GM18505 (cell line): ENCODE results near the gene KLF12.

Source experiments
- ATAC-seq: cut with Tn5 transposase; IDR thresholded peaks from one replicate; pipeline ENCODE4 v1.9.1; 2021; ENCODE audit not compliant: unreplicated experiment
- POLR2A ChIP-seq: IDR thresholded peaks from 4 replicates; pipeline ENCODE4 v1.6.1; 2011; ENCODE audit warnings: borderline replicate concordance; ENCODE audit not compliant: insufficient read depth, insufficient read length; ENCODE audit errors: extremely low read depth

KLF12 gene

DNA sequence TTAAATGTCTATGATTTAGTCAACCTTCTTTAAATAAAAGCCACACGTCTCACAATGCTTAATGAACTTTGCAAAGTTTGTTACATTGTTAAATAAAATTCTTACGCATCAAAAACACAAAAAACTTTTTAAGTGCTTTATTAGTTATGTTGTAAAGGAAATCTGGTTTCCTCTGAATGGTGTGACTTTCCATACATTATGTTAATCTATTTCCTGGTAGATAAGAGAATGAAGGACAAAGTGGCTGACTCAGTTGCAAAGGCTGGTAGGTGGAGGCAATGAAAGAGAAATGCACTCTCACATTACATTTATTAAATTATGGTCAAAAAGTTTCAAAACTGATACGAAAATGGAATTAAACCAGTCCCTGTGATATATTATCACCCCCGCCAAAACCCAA is 15.9 kb downstream of the KLF12 start:
- ATAC-seq, result no peak
- TF ChIP-seq POLR2A, result no peak

DNA sequence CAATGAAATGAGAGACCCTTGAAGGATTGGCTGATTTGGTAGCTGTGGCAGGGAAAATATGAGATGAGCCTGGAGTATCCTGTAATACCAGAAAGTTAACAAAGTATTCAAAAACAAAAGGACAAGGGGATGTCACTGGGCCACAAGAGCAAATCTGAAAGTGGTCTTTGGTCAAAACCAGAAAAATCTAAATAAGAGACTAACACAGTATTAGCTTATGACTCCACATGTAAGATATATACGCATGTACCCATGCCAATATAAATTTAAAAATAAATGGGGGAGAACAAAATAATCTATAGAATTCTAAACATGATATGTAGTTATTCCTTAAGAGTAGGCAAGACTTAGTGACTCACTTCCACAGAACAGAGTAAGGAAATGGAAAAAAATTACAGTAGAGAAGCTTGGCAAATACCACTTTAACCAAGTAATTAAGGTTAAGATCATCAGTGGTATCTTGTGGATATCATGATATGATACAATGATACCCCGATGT is 16.9 kb downstream of the KLF12 start:
- no peak for ATAC-seq

DNA sequence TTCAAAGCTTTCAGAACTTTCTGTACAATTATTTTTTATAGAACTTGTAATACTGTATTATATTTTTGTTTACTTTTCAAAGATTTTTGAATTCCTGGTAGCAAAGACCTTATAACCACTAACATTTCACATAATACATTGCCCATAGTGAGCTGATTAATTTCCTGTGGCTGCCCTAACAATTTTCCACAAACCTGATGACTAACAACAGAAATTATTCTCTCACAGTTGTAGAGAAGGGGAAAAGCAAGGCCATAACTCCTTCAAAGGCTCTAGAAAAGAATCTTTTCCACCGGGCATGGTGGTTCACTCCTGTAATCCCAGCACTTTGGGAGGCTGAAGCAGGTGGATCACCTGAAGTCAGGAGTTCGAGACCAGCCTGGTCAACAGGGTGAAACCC is 19.1 kb downstream of the KLF12 start:
- ATAC-seq, result no peak
- TF ChIP-seq POLR2A, result no peak

More for the DNA sequence above, 16.9 kb downstream of the KLF12 start:
- TF ChIP-seq POLR2A, result no peak

DNA sequence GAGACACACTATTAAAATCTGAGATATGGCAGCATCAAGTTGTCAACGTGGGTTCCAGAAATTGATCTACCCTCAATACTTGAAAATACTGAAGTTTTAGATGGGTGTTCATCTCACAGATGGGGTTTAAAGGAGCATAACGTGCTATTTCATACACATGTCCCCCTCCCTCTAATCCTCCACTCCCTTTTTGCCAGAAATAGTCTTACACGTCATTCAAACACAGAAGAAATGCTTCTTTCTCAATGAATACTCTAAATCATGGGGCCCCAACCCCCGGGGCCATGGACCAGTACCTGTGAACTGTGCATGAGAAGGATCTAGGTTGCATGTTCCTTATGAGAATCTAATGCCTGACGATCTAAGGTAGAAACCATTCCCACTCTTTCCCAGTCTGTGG is 19.6 kb downstream of the KLF12 start:
- no peak for ATAC-seq
- TF ChIP-seq POLR2A, result no peak

DNA sequence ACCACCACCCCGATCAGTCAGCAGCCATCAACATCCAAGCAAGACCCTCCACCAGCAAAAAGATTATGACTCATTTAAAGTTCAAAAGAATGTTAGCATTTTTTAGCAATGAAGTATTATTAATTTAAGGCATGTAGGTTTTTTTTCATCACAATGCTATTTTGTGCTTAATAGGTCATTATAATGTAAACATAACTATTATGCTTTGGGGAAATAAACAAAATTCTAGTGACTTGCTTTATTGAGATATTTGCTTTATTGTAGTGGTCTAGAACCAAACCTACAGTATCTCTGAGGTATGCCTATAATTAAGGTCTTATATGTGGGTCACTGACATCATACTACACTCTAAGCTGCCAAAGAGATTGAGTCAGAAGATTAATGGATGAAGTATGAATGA is 20.0 kb downstream of the KLF12 start:
- TF ChIP-seq POLR2A, result no peak
- no peak for ATAC-seq

DNA sequence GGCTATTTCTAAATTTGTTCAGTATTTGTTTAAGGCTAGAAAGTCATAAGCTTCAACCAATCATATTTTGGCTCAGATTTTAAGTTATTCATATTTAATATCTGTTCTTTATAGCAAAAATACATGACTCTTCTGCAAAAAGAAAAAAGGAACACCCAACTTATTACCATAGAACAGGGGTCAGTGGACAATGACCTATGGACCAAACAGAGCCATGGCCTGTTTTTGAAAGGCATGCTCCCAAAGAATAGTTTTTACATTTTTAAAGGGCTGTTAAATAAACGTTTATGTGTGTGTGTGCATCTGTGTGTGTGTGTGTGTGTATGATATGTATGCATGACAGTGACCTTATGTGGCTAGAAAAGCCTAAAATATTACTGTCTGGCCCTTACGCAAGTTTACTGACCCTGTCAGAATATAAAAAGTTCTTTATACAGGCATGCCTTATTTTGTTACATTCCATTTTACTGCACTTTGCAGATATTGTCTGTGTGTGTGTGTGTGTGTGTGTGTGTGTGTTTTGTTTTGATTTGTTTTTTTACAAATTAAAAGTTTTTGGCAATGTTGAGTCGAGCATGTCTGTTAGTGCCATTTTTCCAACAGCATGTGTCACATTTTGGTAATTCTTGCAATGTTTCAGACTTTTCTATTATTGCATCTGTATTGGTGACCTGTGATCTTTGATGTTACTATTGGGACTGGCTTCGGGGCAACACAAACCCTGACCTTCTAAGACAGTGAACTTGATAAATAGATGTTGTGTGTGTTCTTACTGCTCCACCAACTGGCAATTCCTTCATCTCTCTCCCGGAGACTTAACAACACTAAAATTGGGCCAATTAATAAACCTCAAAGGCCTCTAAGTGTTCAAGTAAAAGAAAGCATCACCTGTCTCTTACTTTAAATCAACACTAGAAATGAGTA is 22.0 kb downstream of the KLF12 start:
- no peak for ATAC-seq
- no peak for TF ChIP-seq POLR2A

DNA sequence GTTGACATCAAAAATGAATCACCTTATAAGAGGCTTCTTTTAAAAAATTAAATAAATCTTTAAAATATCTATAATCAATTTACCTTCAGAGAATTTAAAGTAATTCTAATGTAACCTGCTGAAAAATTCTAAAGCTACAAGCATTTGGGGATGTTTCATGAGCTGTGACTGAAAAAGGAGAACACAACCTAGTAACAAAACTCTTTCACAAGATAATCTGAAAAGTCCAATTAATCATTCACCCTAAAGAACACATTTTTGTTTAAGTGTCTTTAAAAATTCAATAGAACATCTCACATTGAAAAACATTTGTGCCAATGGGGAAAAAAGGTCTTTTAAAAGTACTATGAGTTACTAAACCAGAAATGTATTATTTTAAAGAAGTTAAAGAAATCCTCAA is 22.8 kb downstream of the KLF12 start:
- TF ChIP-seq POLR2A, result no peak
- ATAC-seq, result no peak

DNA sequence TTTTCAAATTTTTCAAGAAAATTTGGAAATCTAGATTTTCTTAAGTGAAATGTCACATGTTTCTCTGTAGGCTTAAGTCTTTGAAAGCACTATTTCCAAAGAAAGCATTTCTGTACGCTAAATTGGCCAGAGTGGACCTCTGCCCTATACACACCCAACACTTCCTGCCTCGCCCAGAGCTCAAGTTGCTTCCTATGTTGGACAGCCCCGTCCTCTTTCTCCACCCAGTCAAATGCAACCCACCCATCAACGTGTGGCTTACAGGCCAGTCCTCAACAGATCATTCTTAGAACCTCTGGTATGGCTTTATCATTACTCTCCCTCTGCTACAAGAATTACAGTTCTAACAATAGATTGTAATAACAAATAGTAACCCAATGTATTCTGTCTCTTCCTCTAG is 24.2 kb downstream of the KLF12 start:
- TF ChIP-seq POLR2A, result no peak
- no peak for ATAC-seq

DNA sequence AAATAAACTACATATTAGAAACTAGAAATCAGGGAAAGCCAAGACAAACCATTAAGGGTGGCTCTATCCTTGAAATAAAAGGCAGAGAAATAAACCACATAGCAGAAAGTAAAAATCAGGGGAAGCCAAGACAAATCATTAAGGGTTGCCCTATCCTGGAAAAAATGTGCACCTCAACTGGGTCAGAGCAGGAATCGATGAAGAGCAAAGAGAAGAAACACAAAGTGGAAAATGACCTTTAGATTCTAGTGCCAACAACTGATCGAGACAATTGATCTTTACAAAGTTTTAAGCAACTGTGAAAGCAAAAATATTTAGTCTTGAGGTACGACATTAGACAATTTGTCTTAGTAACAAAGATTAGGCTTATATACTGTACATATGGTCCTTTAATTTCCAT is 26.6 kb downstream of the KLF12 start:
- no peak for TF ChIP-seq POLR2A
- no peak for ATAC-seq

DNA sequence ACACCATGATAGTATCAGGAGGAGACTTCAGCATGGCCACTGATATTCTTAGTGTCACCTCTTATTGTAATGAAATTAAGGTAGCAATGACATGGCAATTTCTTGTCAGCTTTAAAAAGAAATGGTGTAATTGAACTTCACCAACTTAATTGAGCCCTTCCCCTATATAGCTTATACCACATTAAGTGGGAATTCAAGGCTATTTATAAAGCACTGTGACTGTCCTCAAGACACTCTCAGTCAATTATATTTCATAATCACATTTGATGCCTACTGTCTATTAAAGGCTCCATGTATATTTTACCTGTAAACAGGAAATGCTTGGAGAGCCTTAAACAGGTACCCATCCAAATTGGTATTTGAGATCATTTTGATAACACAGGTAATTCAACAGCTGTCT is 28.3 kb downstream of the KLF12 start:
- ATAC-seq, result no peak
- no peak for TF ChIP-seq POLR2A

DNA sequence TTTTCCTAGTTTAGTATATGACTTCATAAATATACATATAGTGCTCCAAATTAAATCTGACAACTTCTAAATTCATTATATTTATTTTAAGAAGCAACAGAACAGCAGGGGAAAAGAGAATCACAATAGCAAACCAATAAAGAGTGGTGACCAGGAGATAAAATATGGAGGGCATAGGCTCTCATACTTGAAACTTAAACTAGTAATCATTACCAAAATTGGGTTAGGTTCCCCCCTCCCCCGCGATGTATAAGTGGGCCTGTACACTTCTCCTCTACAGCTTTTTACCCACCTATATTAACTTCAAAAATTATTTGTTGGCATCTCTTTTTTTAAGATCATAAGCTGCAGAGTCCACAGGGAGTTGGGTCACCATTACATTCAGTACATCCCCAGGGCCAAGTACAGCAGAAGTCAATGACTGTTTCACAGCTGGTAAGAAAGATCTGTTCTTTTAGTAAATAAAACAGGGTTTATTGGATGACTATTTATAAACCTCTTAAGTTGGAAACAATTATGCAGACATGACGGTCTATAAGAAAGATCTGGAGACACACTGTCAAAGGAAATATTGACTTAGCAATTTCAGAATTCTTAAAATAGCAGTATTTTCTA is 29.4 kb downstream of the KLF12 start:
- TF ChIP-seq POLR2A, result no peak
- ATAC-seq, result no peak

DNA sequence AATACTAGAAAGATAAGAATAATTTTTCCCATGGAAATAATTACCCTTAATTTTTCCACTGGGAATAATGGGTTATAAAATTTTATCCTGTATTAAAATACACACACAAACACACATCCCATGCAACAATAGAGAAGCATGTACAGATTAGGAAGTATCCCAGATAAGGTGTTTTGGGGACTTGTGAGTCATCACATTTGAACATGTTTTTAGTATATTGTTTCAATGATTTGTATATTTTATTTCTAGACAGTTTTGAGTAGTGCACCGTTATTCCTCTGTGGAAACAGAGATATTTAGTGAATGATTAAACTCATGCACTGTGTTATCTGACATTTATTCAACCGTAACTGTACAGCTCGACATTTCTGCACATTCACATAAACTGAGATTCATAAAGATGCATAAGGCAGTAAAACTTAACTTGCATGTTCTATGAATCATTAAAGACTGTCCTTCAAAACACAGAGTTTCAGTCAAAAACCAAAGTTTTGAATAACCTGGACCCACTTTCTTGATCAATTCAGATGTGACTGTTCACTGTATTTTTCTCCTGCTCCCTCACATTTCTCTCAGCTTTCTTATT is 30.1 kb downstream of the KLF12 start:
- ATAC-seq, result no peak
- TF ChIP-seq POLR2A, result no peak

DNA sequence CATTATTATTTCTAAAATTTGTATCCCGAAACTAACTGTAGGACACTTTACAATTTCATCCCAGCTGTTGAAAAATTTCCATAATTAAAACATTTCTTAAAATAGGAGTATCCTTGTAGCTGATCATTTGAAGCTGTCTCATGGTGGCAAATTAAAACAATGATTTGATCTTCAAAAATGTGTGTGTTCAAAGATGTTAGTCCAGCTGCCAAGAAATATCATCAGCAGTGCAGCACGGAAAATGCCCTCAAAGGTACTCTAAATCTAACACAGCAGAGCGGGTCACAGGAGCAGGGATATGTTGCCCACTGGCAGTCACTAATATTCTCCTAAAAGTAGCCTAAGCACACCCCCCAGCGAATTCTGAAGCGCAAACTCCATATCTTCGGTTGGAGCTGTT is 31.0 kb downstream of the KLF12 start:
- no peak for TF ChIP-seq POLR2A
- no peak for ATAC-seq

DNA sequence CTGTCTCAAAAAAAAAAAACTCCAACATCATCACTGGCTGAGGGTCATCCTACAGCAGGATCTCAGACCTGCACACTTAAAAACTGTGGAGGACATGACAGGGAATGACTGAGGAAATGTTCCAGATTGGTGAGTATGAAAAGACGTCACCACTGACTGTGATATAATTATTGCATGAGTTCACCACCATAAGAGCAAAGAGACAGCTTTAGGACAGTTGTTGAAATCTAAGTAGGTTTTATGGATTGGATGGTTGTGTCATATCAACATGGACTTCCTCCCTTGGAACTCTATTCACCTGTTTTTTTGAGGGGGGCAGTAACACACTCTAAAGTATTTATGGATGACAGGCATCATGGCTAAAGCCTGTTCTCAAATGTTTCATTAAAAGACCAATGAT is 31.5 kb downstream of the KLF12 start:
- no peak for ATAC-seq
- no peak for TF ChIP-seq POLR2A
